Lung (tissue), 16 donors: Measurements from ENCODE around the gene CHRNG. TPM values are rescaled to one million over a fixed set of nuclear protein-coding genes. Genes with fewer than 3 reads are reported as not detected.
A peak's percentile ranks its signal among the peaks of the same experiment; 100 is the strongest.

Experiments used
- ATAC-seq: fragments of 200-7000 bp; cut with Tn5 transposase; one replicate; pipeline ENCODE4 v1.9.1; 2020; ENCODE audit warnings: moderate number of reproducible peaks; ENCODE audit not compliant: insufficient read depth, low FRiP score
- DNase-seq, 3 donors: peaks; one replicate each; pipeline ENCODE4 v3.0.0-alpha.2; 2013 to 2017
- H3K27ac ChIP-seq, 2 donors: one replicate each; pipeline ENCODE4 v1.5.1; 2013; ENCODE audit warnings: mild to moderate bottlenecking in 2 of 2, moderate library complexity in 2 of 2, control low read depth in 1 of 2, inconsistent platforms in 1 of 2, low read depth in 1 of 2, low read length in 1 of 2
- H3K27me3 ChIP-seq, 3 donors: one replicate each; pipeline ENCODE4 v1.5.1; 2013; ENCODE audit warnings: low read length in 2 of 3; ENCODE audit not compliant: control insufficient read depth in 3 of 3, insufficient read depth in 3 of 3
- H3K36me3 ChIP-seq, 4 donors: one replicate each; pipeline ENCODE4 v1.5.1; 2013; ENCODE audit warnings: low read length in 4 of 4, mild to moderate bottlenecking in 1 of 4, moderate library complexity in 1 of 4; ENCODE audit not compliant: control insufficient read depth in 4 of 4, insufficient read depth in 4 of 4
- H3K4me1 ChIP-seq, 5 donors: one replicate each; pipeline ENCODE4 v1.5.1; 2013; ENCODE audit warnings: low read length in 5 of 5, mild to moderate bottlenecking in 2 of 5, moderate library complexity in 1 of 5; ENCODE audit not compliant: control insufficient read depth in 5 of 5, insufficient read depth in 5 of 5
- H3K4me3 ChIP-seq: one replicate; pipeline ENCODE4 v1.5.1; 2013; ENCODE audit warnings: mild to moderate bottlenecking, control low read depth, moderate library complexity
- H3K9ac ChIP-seq, 2 donors: one replicate each; pipeline ENCODE4 v1.5.1; 2013; ENCODE audit warnings: low read length in 2 of 2, control low read depth in 1 of 2; ENCODE audit not compliant: insufficient read depth in 1 of 2
- H3K9me3 ChIP-seq, 4 donors: one replicate each; pipeline ENCODE4 v1.5.1; 2013; ENCODE audit warnings: low read length in 3 of 4, mild to moderate bottlenecking in 1 of 4, moderate library complexity in 1 of 4; ENCODE audit not compliant: control insufficient read depth in 4 of 4, insufficient read depth in 3 of 4
- WGBS, 2 donors: extraction: QIAGEN DNeasy Blood & Tissue Kit; methylation state at CpG; one replicate each; pipeline ENCODE4 v1.1.7; 2013; 5-methylcytosine and 5-hydroxymethylcytosine counted together
- long read RNA-seq, 5 donors: transcript quantifications; one replicate each; lab custom pipeline, GENCODE V29; 2026
- polyA plus RNA-seq, 2 donors: library from polyadenylated mRNA; stranded (reverse); fragments of 200-250 nt; gene quantifications; one replicate each; pipeline ENCODE4 v1.2.1, GENCODE V29; 2013
- total RNA-seq, 2 donors: library from RNA; depleted of rRNA in 1 of 2; stranded (reverse); fragments of >200 nt in 1 of 2; gene quantifications; one replicate each; pipeline ENCODE4 v1.2.1, GENCODE V29; 2014 to 2021
- TF ChIP-seq, protein P1 (sequence below): IDR thresholded peaks from 2 replicates; pipeline ENCODE4 v1.5.1; 2012; ENCODE audit warnings: mild to moderate bottlenecking; ENCODE audit errors: control extremely low read depth, extremely low read depth
- donor health status: control.
- donor health status: control.
- donor health status: Bipolar disorder and iron deficiency.
- donor health status: healthy.
- donor health status: DM: yes; HTN: yes; CAD: no.

The CHRNG gene
- total RNA-seq, result not detected
- polyA plus RNA-seq, result not detected
- long read RNA-seq, donor 1, result 0 reads
- long read RNA-seq, donor 2, result 0 reads
- long read RNA-seq, donor 3, result 0 reads
- long read RNA-seq, donor 4, result 0 reads
- long read RNA-seq, donor 5, result 0 reads

DNA sequence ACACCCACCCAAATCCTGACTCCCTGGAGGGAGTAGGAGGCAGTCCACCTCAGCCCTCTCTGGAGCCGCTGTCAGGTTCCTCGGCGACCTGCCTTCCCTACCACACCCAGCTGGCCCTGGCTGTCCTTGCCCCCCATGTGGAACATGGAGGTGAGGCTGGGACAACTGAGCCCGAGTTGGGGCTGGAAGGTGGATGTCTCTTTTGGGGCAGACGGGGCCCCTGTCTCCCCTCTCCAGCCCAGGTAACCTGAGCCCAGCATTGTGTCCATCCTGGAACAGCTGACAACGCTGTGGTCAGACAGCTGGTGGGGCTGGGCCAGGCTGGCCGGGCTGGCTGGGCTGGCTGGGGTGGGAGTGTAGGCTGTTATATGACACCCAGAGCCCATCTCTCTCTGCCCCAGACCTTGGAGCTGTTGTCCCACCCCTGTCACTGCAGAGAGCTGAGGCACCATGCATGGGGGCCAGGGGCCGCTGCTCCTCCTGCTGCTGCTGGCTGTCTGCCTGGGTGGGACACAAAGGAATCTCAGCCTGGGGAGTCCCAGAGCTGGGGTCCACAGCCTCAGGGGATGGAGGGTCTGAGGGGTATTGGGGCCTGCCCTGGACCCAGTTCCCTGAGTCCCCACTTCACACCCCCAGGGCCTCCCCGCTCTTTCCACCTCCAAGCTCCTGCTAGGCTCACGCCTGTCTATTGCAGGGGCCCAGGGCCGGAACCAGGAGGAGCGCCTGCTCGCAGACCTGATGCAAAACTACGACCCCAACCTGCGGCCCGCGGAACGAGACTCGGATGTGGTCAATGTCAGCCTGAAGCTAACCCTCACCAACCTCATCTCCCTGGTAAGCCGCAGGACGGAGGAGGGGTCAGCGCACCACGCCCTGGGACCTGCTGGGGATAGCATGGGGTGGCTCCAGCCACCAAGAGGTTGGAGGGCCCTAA, at the start of gene CHRNG:
Gene CHRNG (plus strand): TSS at position 395 of the 934 bp plus-strand sequence. CDS start 56 bp downstream, at position 451.
- Histone ChIP-seq H3K4me3 (no peak within 1 kb of the TSS), H3K4me1 (peaks cover 0 to 6% (median 0%) of the 10 kb centered on the region in 5 donors), H3K9ac (no peak within 1 kb of the TSS), H3K27ac (no peak within 1 kb of the TSS), H3K9me3 (peaks cover 0 to 6% (median 3%) of the 10 kb centered on the region in 4 donors), H3K36me3 (no peaks in the 10 kb centered on the region), H3K27me3 (peaks cover 0 to 4% (median 0%) of the 10 kb centered on the region in 3 donors)
- TF ChIP-seq, protein P1, sequence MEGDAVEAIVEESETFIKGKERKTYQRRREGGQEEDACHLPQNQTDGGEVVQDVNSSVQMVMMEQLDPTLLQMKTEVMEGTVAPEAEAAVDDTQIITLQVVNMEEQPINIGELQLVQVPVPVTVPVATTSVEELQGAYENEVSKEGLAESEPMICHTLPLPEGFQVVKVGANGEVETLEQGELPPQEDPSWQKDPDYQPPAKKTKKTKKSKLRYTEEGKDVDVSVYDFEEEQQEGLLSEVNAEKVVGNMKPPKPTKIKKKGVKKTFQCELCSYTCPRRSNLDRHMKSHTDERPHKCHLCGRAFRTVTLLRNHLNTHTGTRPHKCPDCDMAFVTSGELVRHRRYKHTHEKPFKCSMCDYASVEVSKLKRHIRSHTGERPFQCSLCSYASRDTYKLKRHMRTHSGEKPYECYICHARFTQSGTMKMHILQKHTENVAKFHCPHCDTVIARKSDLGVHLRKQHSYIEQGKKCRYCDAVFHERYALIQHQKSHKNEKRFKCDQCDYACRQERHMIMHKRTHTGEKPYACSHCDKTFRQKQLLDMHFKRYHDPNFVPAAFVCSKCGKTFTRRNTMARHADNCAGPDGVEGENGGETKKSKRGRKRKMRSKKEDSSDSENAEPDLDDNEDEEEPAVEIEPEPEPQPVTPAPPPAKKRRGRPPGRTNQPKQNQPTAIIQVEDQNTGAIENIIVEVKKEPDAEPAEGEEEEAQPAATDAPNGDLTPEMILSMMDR, result no peak
- no peak for ATAC-seq
- DNase-seq, result peak in 1 of 3 donors; percentile 25
- WGBS, 2 donors, result 53 to 63% methylated on average over 23 of the region's 23 CpGs

- Histone ChIP-seq H3K9ac (no peak overlapping the region), H3K36me3 (no peaks in the 10 kb centered on the region), H3K9me3 (peaks cover 0 to 3% (median 0%) of the 10 kb centered on the region in 4 donors), H3K27me3 (peaks cover 3 to 33% (median 9%) of the 10 kb centered on the region in 3 donors), H3K27ac (no peak overlapping the region), H3K4me1 (peaks cover 0 to 7% (median 0%) of the 10 kb centered on the region in 5 donors), H3K4me3 (no peak overlapping the region)
- peak in 1 of 3 donors; percentile 6 for DNase-seq
- TF ChIP-seq, protein P1, result no peak
- whole genome bisulfite sequencing, 2 donors, result 88% methylated on average over 29 to 30 of the region's 30 CpGs
- ATAC-seq, result no peak
Observed at GRCh38 chr2:232490221-232491138, 49.0 kb upstream of the CHRNG start.

GRCh38 chr2:232491139-232491780, 48.2 kb upstream of the CHRNG start:
- Histone ChIP-seq H3K9ac (no peak overlapping the region), H3K27me3 (peaks cover 0 to 29% (median 6%) of the 10 kb centered on the region in 3 donors), H3K27ac (no peak overlapping the region), H3K9me3 (peaks cover 0 to 3% (median 0%) of the 10 kb centered on the region in 4 donors), H3K4me3 (no peak overlapping the region), H3K36me3 (no peaks in the 10 kb centered on the region), H3K4me1 (peaks cover 0 to 4% (median 0%) of the 10 kb centered on the region in 5 donors)
- peak in 1 of 3 donors; percentile 10 for DNase-seq
- TF ChIP-seq, protein P1, result no peak
- ATAC-seq, result no peak
- WGBS, 2 donors, result 91 to 95% methylated on average over 12 of the region's 12 CpGs
